Nephron progenitor cell (in vitro differentiated cells): ENCODE measurements around the gene SHBG.
"Not testable (repeated sequence)": the region's sequence is repeated elsewhere in the genome, so short reads cannot be mapped to it uniquely, and the experiment has no call there.

ENCODE experiments used
- DNase-seq: peaks from one replicate; pipeline ENCODE4 v3.0.0; 2021
- H3K27ac Mint-ChIP-seq: 2 replicates; pipeline ENCODE4 v1.8.0; 2021; ENCODE audit warnings: mild to moderate bottlenecking, moderate library complexity, mixed read lengths
- H3K27me3 Mint-ChIP-seq: 2 replicates; pipeline ENCODE4 v1.8.0; 2021; ENCODE audit warnings: mild to moderate bottlenecking, low read depth, mixed read lengths; ENCODE audit not compliant: poor library complexity
- H3K36me3 Mint-ChIP-seq: 2 replicates; pipeline ENCODE4 v1.8.0; 2021; ENCODE audit warnings: low read depth, mixed read lengths
- H3K4me1 Mint-ChIP-seq: 2 replicates; pipeline ENCODE4 v1.8.0; 2021; ENCODE audit warnings: mixed read lengths
- H3K4me3 Mint-ChIP-seq: 2 replicates; pipeline ENCODE4 v1.8.0; 2021; ENCODE audit warnings: mild to moderate bottlenecking, moderate library complexity, mixed read lengths
- H3K9me3 Mint-ChIP-seq: 2 replicates; pipeline ENCODE4 v1.8.0; 2021; ENCODE audit warnings: mild to moderate bottlenecking, moderate library complexity, mixed read lengths
- TF ChIP-seq, protein P1 (sequence below): fragments of 200-600 bp; sonication (generic); IDR thresholded peaks from 2 replicates; pipeline ENCODE4 v1.5.0; 2021; ENCODE audit warnings: antibody characterized with exemption

The SHBG gene

DNA sequence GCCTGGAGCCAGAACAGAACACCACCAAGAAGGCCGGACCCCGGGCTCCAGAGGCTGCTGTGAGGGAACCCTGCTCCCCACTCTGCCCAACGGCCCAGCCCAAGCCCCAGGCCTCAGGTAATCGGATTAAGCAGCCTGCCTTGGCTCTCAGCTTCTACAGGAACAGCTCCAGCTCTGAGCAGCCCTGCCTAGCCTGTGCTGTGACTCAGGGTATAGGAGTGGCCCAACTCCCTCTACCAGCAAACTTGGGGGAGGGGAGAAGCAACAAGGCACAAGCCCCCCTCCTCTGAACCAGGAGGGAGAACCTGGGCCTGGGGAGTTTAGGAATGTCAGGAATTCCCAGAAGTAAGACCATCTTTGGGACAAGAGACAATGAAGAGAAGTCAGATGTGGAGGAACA, 39.2 kb upstream of the SHBG start:
- Mint-ChIP-seq H3K36me3 (peaks cover 45% of the 10 kb centered on the region), H3K9me3 (no peaks in the 10 kb centered on the region), H3K4me3 (no peak overlapping the region), H3K4me1 (peaks cover 36% of the 10 kb centered on the region), H3K27ac (no peak overlapping the region), H3K27me3 (no peaks in the 10 kb centered on the region)
- DNase-seq = no peak
- TF ChIP-seq, protein P1, sequence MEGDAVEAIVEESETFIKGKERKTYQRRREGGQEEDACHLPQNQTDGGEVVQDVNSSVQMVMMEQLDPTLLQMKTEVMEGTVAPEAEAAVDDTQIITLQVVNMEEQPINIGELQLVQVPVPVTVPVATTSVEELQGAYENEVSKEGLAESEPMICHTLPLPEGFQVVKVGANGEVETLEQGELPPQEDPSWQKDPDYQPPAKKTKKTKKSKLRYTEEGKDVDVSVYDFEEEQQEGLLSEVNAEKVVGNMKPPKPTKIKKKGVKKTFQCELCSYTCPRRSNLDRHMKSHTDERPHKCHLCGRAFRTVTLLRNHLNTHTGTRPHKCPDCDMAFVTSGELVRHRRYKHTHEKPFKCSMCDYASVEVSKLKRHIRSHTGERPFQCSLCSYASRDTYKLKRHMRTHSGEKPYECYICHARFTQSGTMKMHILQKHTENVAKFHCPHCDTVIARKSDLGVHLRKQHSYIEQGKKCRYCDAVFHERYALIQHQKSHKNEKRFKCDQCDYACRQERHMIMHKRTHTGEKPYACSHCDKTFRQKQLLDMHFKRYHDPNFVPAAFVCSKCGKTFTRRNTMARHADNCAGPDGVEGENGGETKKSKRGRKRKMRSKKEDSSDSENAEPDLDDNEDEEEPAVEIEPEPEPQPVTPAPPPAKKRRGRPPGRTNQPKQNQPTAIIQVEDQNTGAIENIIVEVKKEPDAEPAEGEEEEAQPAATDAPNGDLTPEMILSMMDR = no peak

DNA sequence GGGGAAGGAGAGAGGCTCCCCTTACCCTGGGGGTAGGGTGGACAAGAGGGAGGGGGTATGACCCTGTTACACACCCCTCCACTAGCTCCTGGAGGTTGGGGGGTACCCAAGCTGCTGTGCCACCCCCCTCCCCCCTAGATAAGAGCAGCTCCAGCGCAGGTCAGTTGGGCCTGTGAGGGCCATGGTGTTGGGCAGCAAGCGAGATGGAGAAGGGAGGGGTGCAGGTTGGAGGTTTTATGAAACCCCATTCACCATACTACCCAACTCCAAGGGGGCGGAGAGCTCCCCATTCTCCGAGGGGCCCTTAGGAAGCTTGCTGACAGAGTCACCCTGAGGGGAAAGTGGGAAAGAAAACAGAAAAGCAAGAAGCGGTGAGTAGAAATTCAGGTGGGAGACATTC, 38.3 kb upstream of the SHBG start:
- Mint-ChIP-seq H3K27ac (peak overlapping the region; percentile 30), H3K27me3 (no peaks in the 10 kb centered on the region), H3K4me3 (no peak overlapping the region), H3K4me1 (peaks cover 32% of the 10 kb centered on the region), H3K9me3 (no peaks in the 10 kb centered on the region), H3K36me3 (peaks cover 51% of the 10 kb centered on the region)
- no peak for DNase-seq
- TF ChIP-seq, protein P1 = no peak

DNA sequence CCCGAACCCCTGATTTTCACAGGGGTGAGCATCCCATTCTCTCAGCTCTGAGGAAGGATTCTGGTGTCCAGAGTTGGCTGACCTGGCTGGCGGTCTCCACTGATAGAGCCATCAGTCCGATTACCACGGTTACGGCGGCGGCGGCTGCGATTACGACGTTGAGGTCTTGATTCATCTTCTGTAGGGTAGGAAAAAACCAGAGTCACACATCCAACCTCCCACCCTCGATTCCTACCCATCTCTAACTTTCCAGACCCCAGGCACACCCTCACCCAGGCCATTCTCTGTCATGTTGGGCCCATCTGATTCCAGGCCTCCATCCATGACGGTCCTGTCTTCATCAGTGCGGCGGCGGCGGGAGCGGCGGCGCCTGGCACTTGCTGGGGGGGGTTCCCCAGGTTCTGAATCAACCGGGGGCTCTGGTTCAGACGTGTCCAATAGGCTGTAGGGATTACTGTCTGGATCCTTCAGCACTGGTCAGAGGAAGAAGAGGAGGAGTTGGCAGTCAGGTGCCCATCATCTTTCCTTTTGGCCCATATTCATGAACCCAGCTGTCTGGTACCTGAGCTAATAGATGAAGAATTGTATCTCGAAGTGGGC, 37.4 kb upstream of the SHBG start:
- Mint-ChIP-seq H3K27ac (peak overlapping the region; percentile 70), H3K4me1 (peaks cover 30% of the 10 kb centered on the region), H3K36me3 (peaks cover 60% of the 10 kb centered on the region), H3K4me3 (no peak overlapping the region), H3K27me3 (no peaks in the 10 kb centered on the region), H3K9me3 (no peaks in the 10 kb centered on the region)
- DNase-seq = no peak
- TF ChIP-seq, protein P1 = no peak

DNA sequence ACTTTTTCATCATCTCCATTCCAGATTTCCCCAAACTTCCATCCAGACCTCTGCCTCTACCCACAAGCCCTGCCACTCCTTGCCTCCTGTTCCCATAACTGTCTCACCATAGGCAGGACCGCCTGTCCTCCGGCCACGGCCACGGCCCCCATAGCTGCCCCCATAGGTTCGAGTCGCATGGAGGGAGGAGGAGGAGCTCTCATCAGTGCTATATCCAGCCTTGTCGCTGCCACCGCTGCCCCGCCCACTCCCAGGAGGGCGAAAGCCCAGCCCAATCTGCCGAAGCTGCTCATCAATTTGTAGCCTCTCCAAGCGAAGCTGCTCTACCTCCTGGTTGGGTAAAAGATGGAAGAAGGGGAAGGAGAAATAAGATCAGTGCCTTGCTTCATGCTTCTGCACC, 36.6 kb upstream of the SHBG start:
- Mint-ChIP-seq H3K4me3 (no peak overlapping the region), H3K9me3 (no peaks in the 10 kb centered on the region), H3K36me3 (peaks cover 64% of the 10 kb centered on the region), H3K27me3 (no peaks in the 10 kb centered on the region), H3K4me1 (peaks cover 27% of the 10 kb centered on the region), H3K27ac (peak overlapping the region; percentile 23)
- TF ChIP-seq, protein P1 = no peak
- DNase-seq = no peak

DNA sequence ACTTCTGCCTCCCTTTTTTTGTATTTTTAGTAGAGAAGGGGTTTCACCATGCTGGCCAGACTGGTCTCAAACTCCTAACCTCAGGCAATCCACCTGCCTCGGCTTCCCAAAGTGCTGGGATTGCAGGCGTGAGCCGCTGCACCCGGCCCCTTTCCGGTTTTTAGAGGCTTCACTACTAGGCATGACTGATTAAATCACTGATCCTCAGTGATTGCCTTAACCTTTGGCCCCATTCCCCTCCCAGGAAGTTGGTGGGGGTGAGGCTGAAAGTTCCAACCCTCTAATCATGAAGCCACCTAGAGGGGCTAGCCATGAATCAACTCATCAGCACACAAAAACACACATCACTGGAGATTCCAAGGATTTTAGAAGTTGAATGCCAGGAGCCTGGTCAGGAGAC, 32.4 kb upstream of the SHBG start:
- Mint-ChIP-seq H3K4me1 (peaks cover 18% of the 10 kb centered on the region), H3K36me3 (peaks cover 72% of the 10 kb centered on the region)
- not testable (repeated sequence) for H3K9me3 Mint-ChIP-seq, DNase-seq, H3K4me3 Mint-ChIP-seq, H3K27ac Mint-ChIP-seq, H3K27me3 Mint-ChIP-seq

DNA sequence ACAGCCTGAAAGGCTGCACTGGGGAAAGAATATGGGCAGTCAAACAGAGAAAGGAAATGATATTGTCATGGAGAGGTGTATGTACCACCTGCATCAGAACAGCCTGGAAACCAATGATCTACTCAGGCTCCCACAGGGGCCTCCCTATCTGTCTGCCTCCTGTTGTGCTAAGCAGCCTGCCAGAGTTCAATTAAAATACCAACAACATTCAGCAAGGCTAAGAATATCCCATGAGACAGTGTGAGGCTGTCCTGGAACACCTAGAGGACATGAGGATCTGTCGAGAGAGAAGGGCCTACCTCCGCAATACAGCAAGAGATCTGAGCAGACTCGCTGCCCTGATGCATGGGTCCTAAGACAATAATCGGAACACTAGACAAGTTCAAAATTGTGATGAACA, 23.7 kb upstream of the SHBG start:
- peaks cover 12% of the 10 kb centered on the region for H3K4me1 Mint-ChIP-seq
- DNase-seq = no peak
- H3K27me3 Mint-ChIP-seq = peaks cover 6% of the 10 kb centered on the region
- no peaks in the 10 kb centered on the region for H3K9me3 Mint-ChIP-seq
- TF ChIP-seq, protein P1 = no peak
- H3K36me3 Mint-ChIP-seq = peaks cover 55% of the 10 kb centered on the region
- no peak overlapping the region for H3K4me3 Mint-ChIP-seq
- no peak overlapping the region for H3K27ac Mint-ChIP-seq
